Endometrial microvascular endothelial cells (primary cell): ENCODE results near the gene PEAR1. TPM values are rescaled to one million over a fixed set of nuclear protein-coding genes. Genes with fewer than 3 reads are reported as not detected.

ENCODE experiments used
- in situ Hi-C: cut with HindIII; loops from 2 replicates; pipeline ENCODE4 v1.10.0; 2017; ENCODE audit warnings: low sequenced_read_pairs, low pct_unique_long_range_greater_than_20kb; ENCODE audit errors: inconsistent ontology term
- total RNA-seq: library from RNA; depleted of rRNA; stranded (reverse); fragments of >200 nt; gene quantifications from one replicate; pipeline ENCODE4 v1.2.3, GENCODE V29; 2015; ENCODE audit errors: inconsistent ontology term

The PEAR1 gene, protein sequence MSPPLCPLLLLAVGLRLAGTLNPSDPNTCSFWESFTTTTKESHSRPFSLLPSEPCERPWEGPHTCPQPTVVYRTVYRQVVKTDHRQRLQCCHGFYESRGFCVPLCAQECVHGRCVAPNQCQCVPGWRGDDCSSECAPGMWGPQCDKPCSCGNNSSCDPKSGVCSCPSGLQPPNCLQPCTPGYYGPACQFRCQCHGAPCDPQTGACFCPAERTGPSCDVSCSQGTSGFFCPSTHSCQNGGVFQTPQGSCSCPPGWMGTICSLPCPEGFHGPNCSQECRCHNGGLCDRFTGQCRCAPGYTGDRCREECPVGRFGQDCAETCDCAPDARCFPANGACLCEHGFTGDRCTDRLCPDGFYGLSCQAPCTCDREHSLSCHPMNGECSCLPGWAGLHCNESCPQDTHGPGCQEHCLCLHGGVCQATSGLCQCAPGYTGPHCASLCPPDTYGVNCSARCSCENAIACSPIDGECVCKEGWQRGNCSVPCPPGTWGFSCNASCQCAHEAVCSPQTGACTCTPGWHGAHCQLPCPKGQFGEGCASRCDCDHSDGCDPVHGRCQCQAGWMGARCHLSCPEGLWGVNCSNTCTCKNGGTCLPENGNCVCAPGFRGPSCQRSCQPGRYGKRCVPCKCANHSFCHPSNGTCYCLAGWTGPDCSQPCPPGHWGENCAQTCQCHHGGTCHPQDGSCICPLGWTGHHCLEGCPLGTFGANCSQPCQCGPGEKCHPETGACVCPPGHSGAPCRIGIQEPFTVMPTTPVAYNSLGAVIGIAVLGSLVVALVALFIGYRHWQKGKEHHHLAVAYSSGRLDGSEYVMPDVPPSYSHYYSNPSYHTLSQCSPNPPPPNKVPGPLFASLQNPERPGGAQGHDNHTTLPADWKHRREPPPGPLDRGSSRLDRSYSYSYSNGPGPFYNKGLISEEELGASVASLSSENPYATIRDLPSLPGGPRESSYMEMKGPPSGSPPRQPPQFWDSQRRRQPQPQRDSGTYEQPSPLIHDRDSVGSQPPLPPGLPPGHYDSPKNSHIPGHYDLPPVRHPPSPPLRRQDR
- total RNA-seq: 50.3 TPM

- in situ Hi-C loops: no loop called here
Measured at GRCh38 chr1:156893048-156893953, at the start of gene PEAR1. PEAR1 (plus strand) TSS chr1:156893718; CDS start chr1:156903927, 10,209 bp downstream.

- in situ Hi-C loops: no loop called here
Measured at GRCh38 chr1:156844102-156844501, 49.4 kb upstream of the PEAR1 start.

DNA sequence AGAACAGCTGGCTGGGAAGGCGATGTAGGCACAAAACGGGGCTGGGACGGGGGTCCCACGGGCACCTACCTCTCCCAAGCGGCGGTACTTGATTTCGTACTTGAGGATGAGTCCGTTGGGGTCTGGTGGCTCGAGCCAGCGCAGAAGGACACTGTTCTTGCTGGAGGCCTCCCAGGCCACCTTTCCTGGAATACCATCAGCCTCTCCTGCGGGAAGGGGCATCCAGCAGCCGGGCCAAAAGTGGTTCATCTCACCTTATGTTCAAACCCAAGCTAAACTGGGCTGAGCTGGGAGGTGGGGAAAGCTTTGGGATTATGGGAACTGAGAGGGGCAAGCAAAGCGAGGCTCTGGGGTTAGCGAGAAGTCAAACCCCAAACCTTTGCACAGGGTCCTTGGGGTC, 48.9 kb upstream of the PEAR1 start:
- in situ Hi-C loops: no loop called here

GRCh38 chr1:156845055-156845952, 48.2 kb upstream of the PEAR1 start:
- in situ Hi-C loops: no loop called here

DNA sequence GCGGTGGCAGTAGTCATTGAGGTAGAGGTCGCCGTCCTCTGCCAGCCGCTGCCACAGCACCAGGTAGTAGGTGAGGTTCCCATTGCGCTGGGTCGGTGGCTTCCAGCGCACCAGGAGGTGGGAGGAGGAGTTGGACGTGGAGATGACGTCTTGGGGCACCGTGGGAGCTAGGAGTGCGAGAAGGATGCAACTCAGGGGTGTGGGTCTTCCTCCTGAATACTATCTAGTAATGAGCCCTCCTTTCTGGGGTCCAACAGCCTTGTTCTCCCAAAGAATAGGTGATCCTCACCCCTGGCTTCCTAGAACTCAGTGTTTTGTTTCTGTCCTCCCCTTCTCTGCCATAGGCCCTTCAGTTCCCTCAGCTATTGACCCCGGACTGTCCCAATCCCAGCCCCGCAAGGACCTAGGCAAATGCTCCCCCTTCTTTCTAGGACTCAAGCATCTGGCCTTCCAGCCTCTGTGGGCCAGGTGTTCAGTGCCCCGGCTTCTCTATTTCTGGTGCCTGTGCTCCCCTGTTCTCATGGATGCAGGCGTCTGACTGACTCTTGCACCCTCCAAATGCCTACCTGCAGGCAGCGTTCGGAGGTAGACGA, 47.5 kb upstream of the PEAR1 start:
- in situ Hi-C loops: no loop called here

GRCh38 chr1:156846643-156847042, 46.9 kb upstream of the PEAR1 start:
- in situ Hi-C loops: no loop called here

- in situ Hi-C loops: no loop called here
Measured at GRCh38 chr1:156847591-156848460, 45.7 kb upstream of the PEAR1 start.

GRCh38 chr1:156848461-156849150, 44.9 kb upstream of the PEAR1 start:
- in situ Hi-C loops: no loop called here

- in situ Hi-C loops: no loop called here
Measured at GRCh38 chr1:156849151-156849496, 44.4 kb upstream of the PEAR1 start.

DNA sequence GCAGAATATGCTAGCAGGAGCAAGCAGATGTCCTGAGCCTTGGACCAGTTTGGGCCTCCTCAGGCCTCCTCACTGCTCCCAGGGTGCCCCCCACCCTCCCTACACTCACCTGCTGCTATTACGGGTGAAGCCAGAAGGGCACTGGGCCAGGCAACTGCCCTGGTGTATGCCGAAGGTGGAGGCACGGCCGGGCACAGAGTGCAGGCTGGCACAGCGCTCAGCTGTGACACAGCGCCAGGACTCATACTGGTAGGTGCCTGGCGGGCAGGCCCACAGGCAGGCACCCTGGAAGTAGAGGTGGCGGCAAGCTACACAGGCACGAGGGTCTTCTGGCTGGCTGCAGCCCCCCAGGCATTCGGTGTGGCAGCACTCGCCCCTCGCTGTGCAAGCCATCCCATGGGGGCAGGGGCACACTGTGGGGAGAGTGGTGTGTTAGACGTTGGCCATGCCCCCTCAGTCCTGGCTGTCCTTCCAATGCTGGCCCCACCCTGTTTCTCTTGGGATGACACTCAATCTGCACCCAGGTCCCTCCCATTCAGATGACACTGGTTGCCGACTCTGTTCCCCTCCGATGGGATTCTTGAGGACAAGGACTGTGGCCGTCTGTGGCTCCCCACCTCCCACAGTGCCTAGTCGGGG, 41.6 kb upstream of the PEAR1 start:
- in situ Hi-C loops: no loop called here

- in situ Hi-C loops: no loop called here
Measured at GRCh38 chr1:156852418-156852874, 41.1 kb upstream of the PEAR1 start.

DNA sequence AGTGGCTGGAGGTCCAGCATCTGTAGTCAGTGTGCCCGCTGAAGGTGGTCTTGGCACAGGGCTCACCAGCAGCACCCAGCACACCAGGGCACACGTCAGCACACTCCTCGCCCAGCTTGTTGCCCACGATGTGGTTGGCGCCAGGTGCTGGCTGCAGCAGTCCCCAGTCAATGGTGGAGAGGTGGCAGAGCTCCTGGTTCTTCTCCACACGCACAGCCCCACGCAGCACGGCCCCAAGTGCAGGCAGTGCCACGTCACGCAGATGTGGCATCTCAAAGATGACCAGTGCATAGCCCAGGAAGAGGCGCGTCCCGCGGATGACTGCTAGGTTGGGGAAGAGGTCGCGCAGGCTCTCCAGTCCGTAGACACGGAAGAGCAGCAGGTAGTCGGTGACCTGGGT, 39.8 kb upstream of the PEAR1 start:
- in situ Hi-C loops: no loop called here

DNA sequence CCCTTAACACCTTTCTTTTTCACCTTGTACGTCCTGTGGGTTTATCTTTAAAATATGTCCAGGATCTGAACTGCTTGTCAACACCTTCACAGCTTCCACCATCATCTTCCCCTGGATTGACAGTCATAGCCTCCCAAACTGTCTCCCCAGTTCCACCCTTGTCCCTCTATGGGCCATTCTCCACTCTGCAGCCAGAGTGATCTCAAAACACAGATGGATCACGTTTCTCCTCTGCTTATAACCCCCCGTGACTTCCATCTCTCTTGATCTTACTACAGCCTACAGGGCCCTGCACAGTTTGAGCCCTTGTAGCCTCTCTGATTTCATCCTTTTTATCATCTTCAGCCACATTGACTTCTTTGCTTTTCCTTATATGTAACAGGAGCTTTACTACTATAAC, 38.9 kb upstream of the PEAR1 start:
- in situ Hi-C loops: no loop called here

DNA sequence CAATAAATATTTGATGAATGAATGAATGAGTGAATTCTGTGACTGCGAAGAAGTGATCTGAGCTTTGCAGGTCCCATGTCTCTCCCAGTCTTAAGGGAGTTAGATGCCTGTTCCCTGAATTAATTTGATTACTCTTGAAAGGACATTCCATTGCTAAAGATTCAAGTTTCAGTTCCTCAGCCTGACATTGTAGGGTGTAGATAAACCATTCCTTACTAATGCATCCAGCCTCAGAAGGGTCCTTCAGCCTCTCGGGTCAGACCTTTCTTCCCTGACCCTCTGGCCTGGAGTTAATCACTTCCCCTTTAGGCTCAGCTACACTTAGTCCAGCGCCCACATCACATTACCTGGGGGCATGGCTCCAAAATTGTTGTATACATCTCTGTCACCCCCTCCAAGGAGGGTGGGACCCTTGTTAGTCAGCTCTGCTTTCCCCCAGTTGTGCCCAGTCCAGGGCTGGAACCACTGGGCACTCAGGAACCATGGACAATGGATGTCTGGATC, 37.2 kb upstream of the PEAR1 start:
- in situ Hi-C loops: no loop called here

DNA sequence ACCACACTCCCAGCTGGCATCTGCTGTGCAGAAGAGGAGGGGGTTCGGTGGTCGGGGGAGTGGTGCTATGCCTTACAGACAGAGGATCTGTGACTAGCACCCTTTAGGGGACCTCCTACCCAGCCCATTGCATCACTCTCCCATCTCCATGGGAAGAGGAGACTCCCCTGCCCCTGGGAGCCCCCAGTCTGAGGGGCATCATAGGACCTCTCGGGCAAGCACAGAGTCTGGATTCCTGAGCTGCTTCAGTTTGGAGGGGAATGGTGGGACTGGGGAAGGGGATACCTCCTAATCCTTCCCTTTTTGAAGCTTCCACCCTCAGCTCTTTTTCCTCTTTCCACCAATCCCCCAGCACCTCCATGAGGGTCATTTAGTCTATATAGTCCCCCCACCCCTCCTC, 36.0 kb upstream of the PEAR1 start:
- in situ Hi-C loops: no loop called here
